Osteoblast (primary cell): Measurements from ENCODE around the gene HABP2. TPM values are rescaled to one million over a fixed set of nuclear protein-coding genes. Genes with fewer than 3 reads are reported as not detected.

ENCODE experiments used
- DNase-seq: peaks from one replicate; pipeline ENCODE4 v3.0.0; 2011; ENCODE audit warnings: low spot score, mixed read lengths; ENCODE audit not compliant: insufficient read length; ENCODE audit errors: missing footprints
- H2AFZ ChIP-seq: 2 replicates; pipeline ENCODE4 v1.6.0; 2011; ENCODE audit warnings: mild to moderate bottlenecking, low read length
- H3K27ac ChIP-seq: 2 replicates; pipeline ENCODE4 v1.5.1; 2011; ENCODE audit warnings: mild to moderate bottlenecking, low read depth, low read length, moderate library complexity
- H3K27me3 ChIP-seq: 2 replicates; pipeline ENCODE4 v1.6.0; 2012; ENCODE audit warnings: mild to moderate bottlenecking, control low read depth, inconsistent platforms, low read length, moderate library complexity; ENCODE audit not compliant: insufficient read depth
- H3K36me3 ChIP-seq: 2 replicates; pipeline ENCODE4 v1.5.1; 2011; ENCODE audit warnings: mild to moderate bottlenecking, low read length, control low read depth, moderate library complexity; ENCODE audit not compliant: insufficient read depth
- H3K4me1 ChIP-seq: 2 replicates; pipeline ENCODE4 v1.5.1; 2011; ENCODE audit warnings: mild to moderate bottlenecking, low read length, control low read depth, moderate library complexity; ENCODE audit not compliant: insufficient read depth
- H3K4me2 ChIP-seq: 2 replicates; pipeline ENCODE4 v1.6.0; 2011; ENCODE audit warnings: mild to moderate bottlenecking, low read length; ENCODE audit not compliant: insufficient read depth
- H3K4me3 ChIP-seq: fragments of 200-600 bp; sonication (generic); 3 replicates; pipeline ENCODE4 v1.5.1; 2012; ENCODE audit warnings: mild to moderate bottlenecking, low read length, inconsistent platforms; ENCODE audit not compliant: insufficient read depth
- H3K79me2 ChIP-seq: 2 replicates; pipeline ENCODE4 v1.6.0; 2012; ENCODE audit warnings: mild to moderate bottlenecking, low read length, control low read depth, inconsistent platforms; ENCODE audit not compliant: insufficient read depth
- H3K9me3 ChIP-seq: 2 replicates; pipeline ENCODE4 v1.5.1; 2011; ENCODE audit warnings: low read depth, low read length, control low read depth
- H4K20me1 ChIP-seq: 2 replicates; pipeline ENCODE4 v1.6.0; 2012; ENCODE audit warnings: mild to moderate bottlenecking, low read length, control low read depth; ENCODE audit not compliant: insufficient read depth
- total RNA-seq: library from RNA; depleted of rRNA; stranded (reverse); fragments of >200 nt; gene quantifications from 2 replicates; pipeline ENCODE4 v1.2.3, GENCODE V29; 2012
- TF ChIP-seq, protein P1 (sequence below): IDR thresholded peaks from 2 replicates; pipeline ENCODE4 v1.5.1; 2011; ENCODE audit warnings: mild to moderate bottlenecking, low read depth, low read length, moderate library complexity; ENCODE audit errors: extremely low read depth

HABP2 gene
- total RNA-seq, 1 donor = not detected

- no peaks in the 10 kb centered on the region for H4K20me1 ChIP-seq
- no peak overlapping the region for H2AFZ ChIP-seq
- no peaks in the 10 kb centered on the region for H3K27me3 ChIP-seq
- no peak overlapping the region for H3K4me2 ChIP-seq
- no peak overlapping the region for H3K27ac ChIP-seq
- H3K4me1 ChIP-seq = no peaks in the 10 kb centered on the region
- TF ChIP-seq, protein P1, sequence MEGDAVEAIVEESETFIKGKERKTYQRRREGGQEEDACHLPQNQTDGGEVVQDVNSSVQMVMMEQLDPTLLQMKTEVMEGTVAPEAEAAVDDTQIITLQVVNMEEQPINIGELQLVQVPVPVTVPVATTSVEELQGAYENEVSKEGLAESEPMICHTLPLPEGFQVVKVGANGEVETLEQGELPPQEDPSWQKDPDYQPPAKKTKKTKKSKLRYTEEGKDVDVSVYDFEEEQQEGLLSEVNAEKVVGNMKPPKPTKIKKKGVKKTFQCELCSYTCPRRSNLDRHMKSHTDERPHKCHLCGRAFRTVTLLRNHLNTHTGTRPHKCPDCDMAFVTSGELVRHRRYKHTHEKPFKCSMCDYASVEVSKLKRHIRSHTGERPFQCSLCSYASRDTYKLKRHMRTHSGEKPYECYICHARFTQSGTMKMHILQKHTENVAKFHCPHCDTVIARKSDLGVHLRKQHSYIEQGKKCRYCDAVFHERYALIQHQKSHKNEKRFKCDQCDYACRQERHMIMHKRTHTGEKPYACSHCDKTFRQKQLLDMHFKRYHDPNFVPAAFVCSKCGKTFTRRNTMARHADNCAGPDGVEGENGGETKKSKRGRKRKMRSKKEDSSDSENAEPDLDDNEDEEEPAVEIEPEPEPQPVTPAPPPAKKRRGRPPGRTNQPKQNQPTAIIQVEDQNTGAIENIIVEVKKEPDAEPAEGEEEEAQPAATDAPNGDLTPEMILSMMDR = no peak
- no peak for DNase-seq
- H3K36me3 ChIP-seq = no peaks in the 10 kb centered on the region
- H3K79me2 ChIP-seq = no peaks in the 10 kb centered on the region
- no peak overlapping the region for H3K4me3 ChIP-seq
- no peaks in the 10 kb centered on the region for H3K9me3 ChIP-seq
These were observed 79.0 kb downstream of the HABP2 start for GRCh38 chr10:113631684-113632367.

Other genes with a start within 250 kb of the HABP2 start
- gene NRAP, start 111.0 kb downstream of the HABP2 start, total RNA-seq = not detected in 2 replicates
- gene CASP7, start 126.9 kb downstream of the HABP2 start, total RNA-seq = 17.4 and 21.7 TPM in 2 replicates
- gene PLEKHS1, start 198.6 kb downstream of the HABP2 start, total RNA-seq = under 0.01 TPM in 1 of 2 replicates, not detected in the other